Activated CD8-positive, alpha-beta memory T cell treated with anti-CD3 and anti-CD28 coated beads for 48 hours (primary cell): Measurements from ENCODE around the gene EEFSEC.

Experiments used
- DNase-seq, 3 experiments: peaks; one replicate each; pipeline ENCODE4 v3.0.0-alpha.2; 2020; ENCODE audit warnings: low read depth in 2 of 3, low spot score in 2 of 3

The EEFSEC gene

GRCh38 chr3:128422762-128423524 lies 269.7 kb downstream of the EEFSEC start:
- DNase-seq = no peak

GRCh38 chr3:128423525-128424147 lies 270.4 kb downstream of the EEFSEC start:
- no peak for DNase-seq

GRCh38 chr3:128424508-128425069 lies 271.3 kb downstream of the EEFSEC start:
- DNase-seq = no peak

- no peak for DNase-seq
Observed at GRCh38 chr3:128425142-128425845, 272.0 kb downstream of the EEFSEC start.

- DNase-seq = no peak
Observed at GRCh38 chr3:128425846-128426127, 272.5 kb downstream of the EEFSEC start.

- peak; percentile 28 to 34 (median 32) for DNase-seq
Observed at GRCh38 chr3:128426128-128426921, 273.0 kb downstream of the EEFSEC start.

- no peak for DNase-seq
Observed at GRCh38 chr3:128427175-128427857, 274.0 kb downstream of the EEFSEC start.

GRCh38 chr3:128427872-128428822 lies 274.9 kb downstream of the EEFSEC start:
- DNase-seq = no peak

- DNase-seq = no peak
Observed at GRCh38 chr3:128429275-128429674, 276.0 kb downstream of the EEFSEC start.

- DNase-seq = no peak
Observed at GRCh38 chr3:128429751-128430150, 276.5 kb downstream of the EEFSEC start.

- DNase-seq = no peak
Observed at GRCh38 chr3:128430301-128430700, 277.0 kb downstream of the EEFSEC start.

- no peak for DNase-seq
Observed at GRCh38 chr3:128430731-128431130, 277.4 kb downstream of the EEFSEC start.

- DNase-seq = no peak
Observed at GRCh38 chr3:128431803-128432300, 278.6 kb downstream of the EEFSEC start.

GRCh38 chr3:128432301-128432970 lies 279.2 kb downstream of the EEFSEC start:
- no peak for DNase-seq

- no peak for DNase-seq
Observed at GRCh38 chr3:128432971-128433836, 279.9 kb downstream of the EEFSEC start.

GRCh38 chr3:128433837-128434165 lies 280.5 kb downstream of the EEFSEC start:
- no peak for DNase-seq

GRCh38 chr3:128434524-128434923 lies 281.2 kb downstream of the EEFSEC start:
- no peak for DNase-seq

GRCh38 chr3:128435058-128435457 lies 281.8 kb downstream of the EEFSEC start:
- no peak for DNase-seq
